GM12878 (cell line): ENCODE data around the gene PRMT1. TPM values are rescaled to one million over a fixed set of nuclear protein-coding genes. Genes with fewer than 3 reads are reported as not detected.
A peak's percentile ranks its signal among the peaks of the same experiment; 100 is the strongest.

Experiments
- ASH2L ChIP-seq: fragments of 300-600, 200-600 bp; sonication (generic); IDR thresholded peaks from 2 replicates; pipeline ENCODE4 v1.6.1; 2017; ENCODE audit warnings: low read depth, mild to moderate bottlenecking, borderline replicate concordance
- ATF7 ChIP-seq: fragments of 450-650 bp; IDR thresholded peaks from 2 replicates; pipeline ENCODE4 v1.6.1; 2016; ENCODE audit warnings: low read depth, mild to moderate bottlenecking
- BMI1 ChIP-seq: fragments of 450-650 bp; IDR thresholded peaks from 2 replicates; pipeline ENCODE4 v1.6.1; 2016; ENCODE audit warnings: mild to moderate bottlenecking, moderate library complexity, borderline replicate concordance
- CREM ChIP-seq: IDR thresholded peaks from 2 replicates; pipeline ENCODE4 v1.6.1; 2014; ENCODE audit warnings: antibody characterized with exemption, low read depth
- EED ChIP-seq: sonication (generic); IDR thresholded peaks from 2 replicates; pipeline ENCODE4 v1.6.1; 2016; ENCODE audit warnings: antibody characterized with exemption, low read depth
- EGR1 ChIP-seq, 2 experiments: IDR thresholded peaks; 1 replicate in 1 of 2; 2 replicates in 1 of 2; pipeline ENCODE4 v1.6.1; 2011 to 2012; ENCODE audit warnings: low read depth in 2 of 2, low read length in 2 of 2, borderline replicate concordance in 1 of 2, mild to moderate bottlenecking in 1 of 2, moderate library complexity in 1 of 2
- HCFC1 ChIP-seq: fragments of 150-350 bp; IDR thresholded peaks from 2 replicates; pipeline ENCODE4 v1.6.1; 2014; ENCODE audit warnings: low read length
- IKZF2 ChIP-seq, 2 experiments: fragments of 450-650 bp; IDR thresholded peaks; 2 replicates each; pipeline ENCODE4 v1.6.1; 2017; ENCODE audit warnings: mild to moderate bottlenecking in 2 of 2, moderate library complexity in 2 of 2
- NBN ChIP-seq: fragments of 450-650 bp; IDR thresholded peaks from 2 replicates; pipeline ENCODE4 v1.6.1; 2016
- SMC3 ChIP-seq: IDR thresholded peaks from 2 replicates; pipeline ENCODE4 v1.6.1; 2011; ENCODE audit warnings: low read length, improper control_type of control experiment, borderline replicate concordance
- SP1 ChIP-seq: IDR thresholded peaks from one replicate; pipeline ENCODE4 v1.6.1; 2011; ENCODE audit warnings: low read depth, low read length
- SRF ChIP-seq, 2 experiments: IDR thresholded peaks; 2 replicates each; pipeline ENCODE4 v1.6.1; 2011; ENCODE audit warnings: low read depth in 2 of 2, low read length in 2 of 2, mild to moderate bottlenecking in 1 of 2, moderate library complexity in 1 of 2
- SUZ12 ChIP-seq: fragments of 200-600 bp; sonication (generic); IDR thresholded peaks from one replicate; pipeline ENCODE4 v1.6.1; 2018; ENCODE audit warnings: antibody characterized with exemption, mild to moderate bottlenecking; ENCODE audit not compliant: unreplicated experiment
- polyA plus RNA-seq, 11 experiments: library from polyadenylated mRNA; depleted of rRNA in 4 of 11; unstranded in 6 of 11; stranded (reverse) in 5 of 11; fragments of >200 nt; fragmentation: Nextera tagmentation in 4 of 11; fragmentation: Illumina TruSeq in 1 of 11; extraction: Ambion mirVana in 4 of 11; extraction: Trizol in 1 of 11; gene quantifications; 1 replicate in 1 of 11; 2 replicates in 10 of 11; pipeline versions ENCODE4 v1.2.1 to v1.2.3, GENCODE V29; 2011 to 2016; ENCODE audit warnings: inconsistent platforms in 2 of 11, missing spikeins in 2 of 11, low read depth in 1 of 11
- total RNA-seq, 4 experiments: library from RNA; depleted of rRNA in 3 of 4; stranded (reverse); fragments of >200 nt in 3 of 4; fragmentation: Illumina TruSeq in 1 of 4; extraction: Trizol in 1 of 4; gene quantifications; 2 replicates each; pipeline versions ENCODE4 v1.2.1 to v1.2.3, GENCODE V29; 2013 to 2021
- TF ChIP-seq, protein P1 (sequence below): IDR thresholded peaks from 2 replicates; pipeline ENCODE4 v1.6.1; 2011; ENCODE audit warnings: borderline replicate concordance, low read depth, mild to moderate bottlenecking, moderate library complexity, mixed read lengths, low read length; ENCODE audit not compliant: insufficient read depth; ENCODE audit errors: extremely low read length
- TF ChIP-seq, protein P2 (sequence below), 3 experiments: IDR thresholded peaks in 2 of 3; conservative IDR thresholded peaks in 1 of 3; 2 replicates each; pipeline ENCODE4 v1.5.1; 2011; ENCODE audit warnings: low read depth in 3 of 3, low read length in 3 of 3, mild to moderate bottlenecking in 3 of 3, control low read depth in 2 of 3, moderate library complexity in 2 of 3, inconsistent platforms in 1 of 3, mixed read lengths in 1 of 3; ENCODE audit not compliant: control insufficient read depth in 2 of 3, insufficient read depth in 1 of 3; ENCODE audit errors: extremely low read depth in 1 of 3
- TF ChIP-seq, protein P3 (sequence below): fragments of 450-650 bp; IDR thresholded peaks from 2 replicates; pipeline ENCODE4 v1.6.1; 2014; ENCODE audit warnings: mild to moderate bottlenecking
- TF ChIP-seq, protein P4 (sequence below): fragments of 450-650 bp; IDR thresholded peaks from 2 replicates; pipeline ENCODE4 v1.6.1; 2017; ENCODE audit warnings: mild to moderate bottlenecking
- TF ChIP-seq, protein P5 (sequence below): IDR thresholded peaks from 2 replicates; pipeline ENCODE4 v1.6.1; 2011; ENCODE audit warnings: low read depth, low read length, improper control_type of control experiment, borderline replicate concordance
- TF ChIP-seq, protein P6 (sequence below): fragments of 450-650 bp; IDR thresholded peaks from 2 replicates; pipeline ENCODE4 v1.6.1; 2018; ENCODE audit warnings: borderline replicate concordance, mild to moderate bottlenecking; ENCODE audit not compliant: partially characterized antibody

PRMT1 gene
- total and polyA plus RNA-seq, 10 of the 15 experiments (the other 5 are each of a cell fraction or from before 2014, with no cell fraction given): 19.9 to 667 (median 444) TPM

DNA sequence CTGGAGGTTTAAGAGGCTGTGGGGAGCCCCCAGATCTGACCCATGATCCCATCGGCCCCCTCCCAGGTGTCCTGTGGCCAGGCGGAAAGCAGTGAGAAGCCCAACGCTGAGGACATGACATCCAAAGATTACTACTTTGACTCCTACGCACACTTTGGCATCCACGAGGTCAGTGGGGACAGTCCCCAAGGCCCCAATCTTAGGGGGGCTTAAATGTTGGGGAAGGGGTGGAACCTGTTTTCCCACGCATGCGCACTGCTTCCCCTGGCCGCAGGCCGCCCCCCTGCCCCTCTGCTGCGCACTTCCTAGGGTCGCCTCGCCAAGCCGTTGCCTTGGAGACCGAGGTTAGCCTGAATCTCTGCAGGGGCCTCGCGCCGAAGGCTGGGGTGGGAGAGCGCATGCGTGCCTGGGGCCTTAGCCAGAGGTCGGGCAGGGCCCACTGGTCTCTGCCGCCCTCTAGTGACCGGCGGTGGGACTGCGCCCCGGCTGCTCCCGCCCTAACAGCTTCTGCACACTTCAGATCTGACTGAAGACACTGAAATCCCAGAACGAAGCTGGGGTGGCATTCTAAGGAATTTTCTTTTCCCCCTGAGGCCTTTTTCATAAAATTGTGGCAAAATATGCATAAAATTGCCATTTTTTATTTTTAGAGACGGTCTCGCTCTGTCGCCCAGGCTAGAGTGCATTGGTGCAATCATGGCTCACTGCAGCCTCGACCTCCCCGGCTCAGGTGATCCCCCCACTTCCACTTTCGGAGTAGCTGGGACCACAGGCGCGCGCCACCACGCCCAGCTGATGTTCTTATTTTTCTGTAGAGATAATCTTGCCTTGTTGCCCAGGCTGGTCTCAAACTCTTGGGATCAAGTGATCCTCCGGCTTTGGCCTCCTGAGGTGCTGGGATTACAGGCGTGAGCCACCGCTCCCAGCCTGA is 3.6 kb downstream of the PRMT1 start (continued):
- TF ChIP-seq, protein P1, sequence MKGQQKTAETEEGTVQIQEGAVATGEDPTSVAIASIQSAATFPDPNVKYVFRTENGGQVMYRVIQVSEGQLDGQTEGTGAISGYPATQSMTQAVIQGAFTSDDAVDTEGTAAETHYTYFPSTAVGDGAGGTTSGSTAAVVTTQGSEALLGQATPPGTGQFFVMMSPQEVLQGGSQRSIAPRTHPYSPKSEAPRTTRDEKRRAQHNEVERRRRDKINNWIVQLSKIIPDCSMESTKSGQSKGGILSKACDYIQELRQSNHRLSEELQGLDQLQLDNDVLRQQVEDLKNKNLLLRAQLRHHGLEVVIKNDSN: no peak
- TF ChIP-seq, protein P2, sequence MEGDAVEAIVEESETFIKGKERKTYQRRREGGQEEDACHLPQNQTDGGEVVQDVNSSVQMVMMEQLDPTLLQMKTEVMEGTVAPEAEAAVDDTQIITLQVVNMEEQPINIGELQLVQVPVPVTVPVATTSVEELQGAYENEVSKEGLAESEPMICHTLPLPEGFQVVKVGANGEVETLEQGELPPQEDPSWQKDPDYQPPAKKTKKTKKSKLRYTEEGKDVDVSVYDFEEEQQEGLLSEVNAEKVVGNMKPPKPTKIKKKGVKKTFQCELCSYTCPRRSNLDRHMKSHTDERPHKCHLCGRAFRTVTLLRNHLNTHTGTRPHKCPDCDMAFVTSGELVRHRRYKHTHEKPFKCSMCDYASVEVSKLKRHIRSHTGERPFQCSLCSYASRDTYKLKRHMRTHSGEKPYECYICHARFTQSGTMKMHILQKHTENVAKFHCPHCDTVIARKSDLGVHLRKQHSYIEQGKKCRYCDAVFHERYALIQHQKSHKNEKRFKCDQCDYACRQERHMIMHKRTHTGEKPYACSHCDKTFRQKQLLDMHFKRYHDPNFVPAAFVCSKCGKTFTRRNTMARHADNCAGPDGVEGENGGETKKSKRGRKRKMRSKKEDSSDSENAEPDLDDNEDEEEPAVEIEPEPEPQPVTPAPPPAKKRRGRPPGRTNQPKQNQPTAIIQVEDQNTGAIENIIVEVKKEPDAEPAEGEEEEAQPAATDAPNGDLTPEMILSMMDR (IDR thresholded peaks at IDR 0.05 in 2 of 3, conservative IDR thresholded peaks at IDR 0.05 in 1 of 3; ENCODE audit: control insufficient read depth in 2 of 3, extremely low read depth in 1 of 3, insufficient read depth in 1 of 3, low read depth in 3 of 3, low read length in 3 of 3): peak; percentile 99 to 100 (median 100); a peak in 5 of 6 replicates
- TF ChIP-seq NBN: no peak
- TF ChIP-seq EGR1 (IDR thresholded peaks at IDR 0.05; ENCODE audit: borderline replicate concordance in 1 of 2, low read depth in 2 of 2, low read length in 2 of 2): 0 out of 3 replicates have a peak, but pooled peaks of 1 of the 2 experiments have one; percentile 32
- TF ChIP-seq ATF7: no peak
- no peak for TF ChIP-seq SRF (IDR thresholded peaks at IDR 0.05; ENCODE audit: low read depth in 2 of 2, low read length in 2 of 2)
- TF ChIP-seq, protein P3, sequence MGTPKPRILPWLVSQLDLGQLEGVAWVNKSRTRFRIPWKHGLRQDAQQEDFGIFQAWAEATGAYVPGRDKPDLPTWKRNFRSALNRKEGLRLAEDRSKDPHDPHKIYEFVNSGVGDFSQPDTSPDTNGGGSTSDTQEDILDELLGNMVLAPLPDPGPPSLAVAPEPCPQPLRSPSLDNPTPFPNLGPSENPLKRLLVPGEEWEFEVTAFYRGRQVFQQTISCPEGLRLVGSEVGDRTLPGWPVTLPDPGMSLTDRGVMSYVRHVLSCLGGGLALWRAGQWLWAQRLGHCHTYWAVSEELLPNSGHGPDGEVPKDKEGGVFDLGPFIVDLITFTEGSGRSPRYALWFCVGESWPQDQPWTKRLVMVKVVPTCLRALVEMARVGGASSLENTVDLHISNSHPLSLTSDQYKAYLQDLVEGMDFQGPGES: no peak
- TF ChIP-seq, protein P4, sequence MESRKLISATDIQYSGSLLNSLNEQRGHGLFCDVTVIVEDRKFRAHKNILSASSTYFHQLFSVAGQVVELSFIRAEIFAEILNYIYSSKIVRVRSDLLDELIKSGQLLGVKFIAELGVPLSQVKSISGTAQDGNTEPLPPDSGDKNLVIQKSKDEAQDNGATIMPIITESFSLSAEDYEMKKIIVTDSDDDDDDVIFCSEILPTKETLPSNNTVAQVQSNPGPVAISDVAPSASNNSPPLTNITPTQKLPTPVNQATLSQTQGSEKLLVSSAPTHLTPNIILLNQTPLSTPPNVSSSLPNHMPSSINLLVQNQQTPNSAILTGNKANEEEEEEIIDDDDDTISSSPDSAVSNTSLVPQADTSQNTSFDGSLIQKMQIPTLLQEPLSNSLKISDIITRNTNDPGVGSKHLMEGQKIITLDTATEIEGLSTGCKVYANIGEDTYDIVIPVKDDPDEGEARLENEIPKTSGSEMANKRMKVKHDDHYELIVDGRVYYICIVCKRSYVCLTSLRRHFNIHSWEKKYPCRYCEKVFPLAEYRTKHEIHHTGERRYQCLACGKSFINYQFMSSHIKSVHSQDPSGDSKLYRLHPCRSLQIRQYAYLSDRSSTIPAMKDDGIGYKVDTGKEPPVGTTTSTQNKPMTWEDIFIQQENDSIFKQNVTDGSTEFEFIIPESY: no peak
- TF ChIP-seq ASH2L: no peak
- TF ChIP-seq CREM: no peak
- TF ChIP-seq, protein P5, sequence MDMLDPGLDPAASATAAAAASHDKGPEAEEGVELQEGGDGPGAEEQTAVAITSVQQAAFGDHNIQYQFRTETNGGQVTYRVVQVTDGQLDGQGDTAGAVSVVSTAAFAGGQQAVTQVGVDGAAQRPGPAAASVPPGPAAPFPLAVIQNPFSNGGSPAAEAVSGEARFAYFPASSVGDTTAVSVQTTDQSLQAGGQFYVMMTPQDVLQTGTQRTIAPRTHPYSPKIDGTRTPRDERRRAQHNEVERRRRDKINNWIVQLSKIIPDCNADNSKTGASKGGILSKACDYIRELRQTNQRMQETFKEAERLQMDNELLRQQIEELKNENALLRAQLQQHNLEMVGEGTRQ: no peak
- TF ChIP-seq, protein P6, sequence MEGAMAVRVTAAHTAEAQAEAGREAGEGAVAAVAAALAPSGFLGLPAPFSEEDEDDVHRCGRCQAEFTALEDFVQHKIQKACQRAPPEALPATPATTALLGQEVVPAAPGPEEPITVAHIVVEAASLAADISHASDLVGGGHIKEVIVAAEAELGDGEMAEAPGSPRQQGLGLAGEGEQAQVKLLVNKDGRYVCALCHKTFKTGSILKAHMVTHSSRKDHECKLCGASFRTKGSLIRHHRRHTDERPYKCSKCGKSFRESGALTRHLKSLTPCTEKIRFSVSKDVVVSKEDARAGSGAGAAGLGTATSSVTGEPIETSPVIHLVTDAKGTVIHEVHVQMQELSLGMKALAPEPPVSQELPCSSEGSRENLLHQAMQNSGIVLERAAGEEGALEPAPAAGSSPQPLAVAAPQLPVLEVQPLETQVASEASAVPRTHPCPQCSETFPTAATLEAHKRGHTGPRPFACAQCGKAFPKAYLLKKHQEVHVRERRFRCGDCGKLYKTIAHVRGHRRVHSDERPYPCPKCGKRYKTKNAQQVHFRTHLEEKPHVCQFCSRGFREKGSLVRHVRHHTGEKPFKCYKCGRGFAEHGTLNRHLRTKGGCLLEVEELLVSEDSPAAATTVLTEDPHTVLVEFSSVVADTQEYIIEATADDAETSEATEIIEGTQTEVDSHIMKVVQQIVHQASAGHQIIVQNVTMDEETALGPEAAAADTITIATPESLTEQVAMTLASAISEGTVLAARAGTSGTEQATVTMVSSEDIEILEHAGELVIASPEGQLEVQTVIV: no peak
- no peak for TF ChIP-seq IKZF2 (IDR thresholded peaks at IDR 0.05)
- peak; percentile 41 for TF ChIP-seq SP1
- peak; percentile 51; the same call in 1 of the 2 replicates for TF ChIP-seq SMC3
- no peak for TF ChIP-seq SUZ12
- TF ChIP-seq HCFC1: 0 out of 2 replicates have a peak, but pooled peaks have one; percentile 39
- TF ChIP-seq EED: no peak
- peak; percentile 82 for TF ChIP-seq BMI1
